GM13977 (cell line): ENCODE data around the gene PCDHGA2.

Source experiments
- DNase-seq: peaks from one replicate; pipeline ENCODE4 v3.0.0; 2012; ENCODE audit warnings: low spot score
- CTCF ChIP-seq: IDR thresholded peaks from 2 replicates; pipeline ENCODE4 v1.5.1; 2012; ENCODE audit warnings: mild to moderate bottlenecking, control low read depth; ENCODE audit not compliant: insufficient read depth; ENCODE audit errors: extremely low read depth, missing control alignments
- in situ Hi-C: fragments of 300-500 bp; cut with MboI; formaldehyde crosslinking; loops from one replicate; pipeline ENCODE4 v1.12.0; 2022; ENCODE audit warnings: low sequenced_read_pairs, low pct_unique_long_range_greater_than_20kb, mixed read lengths, inconsistent platforms; ENCODE audit not compliant: unreplicated experiment

The PCDHGA2 gene

GRCh38 chr5:141354900-141355469 is 16.4 kb downstream of the PCDHGA2 start, which contains the start of gene PCDHGA4:
PCDHGA4 (plus strand) TSS chr5:141355021; CDS start chr5:141355108, 87 bp downstream.
- TF ChIP-seq CTCF: peak; percentile 22
- in situ Hi-C loops: no loop called here
- no peak for DNase-seq

GRCh38 chr5:141355641-141356040 is 17.1 kb downstream of the PCDHGA2 start:
- TF ChIP-seq CTCF: no peak
- DNase-seq: no peak
- in situ Hi-C loops: no loop called here

GRCh38 chr5:141356133-141356532 is 17.6 kb downstream of the PCDHGA2 start:
- TF ChIP-seq CTCF: no peak
- in situ Hi-C loops: no loop called here
- no peak for DNase-seq

- no peak for TF ChIP-seq CTCF
- in situ Hi-C loops: no loop called here
- no peak for DNase-seq
These were observed 18.4 kb downstream of the PCDHGA2 start for GRCh38 chr5:141356950-141357349.

- in situ Hi-C loops: no loop called here
These were observed 21.3 kb downstream of the PCDHGA2 start, which contains the start of gene PCDHGB2 for GRCh38 chr5:141359790-141360426. PCDHGB2 (plus strand) TSS chr5:141359994; CDS start chr5:141360136, 142 bp downstream.

GRCh38 chr5:141360685-141361084 is 22.1 kb downstream of the PCDHGA2 start:
- in situ Hi-C loops: no loop called here
- DNase-seq: no peak

More at GRCh38 chr5:141359790-141360426, 21.3 kb downstream of the PCDHGA2 start, which contains the start of gene PCDHGB2:
- TF ChIP-seq CTCF: peak; percentile 40
- DNase-seq: peak; percentile 61

More at GRCh38 chr5:141360685-141361084, 22.1 kb downstream of the PCDHGA2 start:
- TF ChIP-seq CTCF: no peak
